Small intestine (tissue), 7 donors: ENCODE results near the gene TECTA. TPM values are rescaled to one million over a fixed set of nuclear protein-coding genes. Genes with fewer than 3 reads are reported as not detected.

ENCODE experiments used
- DNase-seq, 2 donors: peaks; one replicate each; pipeline versions ENCODE4 v3.0.0 to v3.0.0-alpha.2; 2013
- FAIRE-seq: peaks from 2 replicates; lab custom pipeline; 2012; peaks lifted over from hg19 to GRCh38; lab: Jason Lieb, UNC
- H3K27ac ChIP-seq, 3 donors: one replicate each; pipeline ENCODE4 v1.5.1; 2013; ENCODE audit warnings: low read length in 2 of 3, mild to moderate bottlenecking in 2 of 3, control low read depth in 1 of 3, inconsistent platforms in 1 of 3, low read depth in 1 of 3, moderate library complexity in 1 of 3
- H3K27me3 ChIP-seq, 3 donors: one replicate each; pipeline ENCODE4 v1.6.1; 2013; ENCODE audit warnings: low read length in 3 of 3, inconsistent platforms in 1 of 3; ENCODE audit not compliant: control insufficient read depth in 3 of 3, insufficient read depth in 3 of 3
- H3K36me3 ChIP-seq, 3 donors: one replicate each; pipeline ENCODE4 v1.6.1; 2013; ENCODE audit warnings: low read length in 3 of 3, inconsistent platforms in 1 of 3, low read depth in 1 of 3, mild to moderate bottlenecking in 1 of 3, moderate library complexity in 1 of 3; ENCODE audit not compliant: control insufficient read depth in 3 of 3, insufficient read depth in 2 of 3
- H3K4me1 ChIP-seq, 3 donors: one replicate each; pipeline ENCODE4 v1.6.1; 2013; ENCODE audit warnings: low read length in 2 of 3, inconsistent platforms in 1 of 3, low read depth in 1 of 3, mild to moderate bottlenecking in 1 of 3, moderate library complexity in 1 of 3; ENCODE audit not compliant: control insufficient read depth in 3 of 3, insufficient read depth in 2 of 3
- H3K4me3 ChIP-seq, 3 donors: one replicate each; pipeline ENCODE4 v1.5.1; 2013; ENCODE audit warnings: low read length in 3 of 3, control low read depth in 1 of 3, inconsistent platforms in 1 of 3, low read depth in 1 of 3, mild to moderate bottlenecking in 1 of 3, moderate library complexity in 1 of 3
- H3K9me3 ChIP-seq, 2 donors: one replicate each; pipeline ENCODE4 v1.6.1; 2013; ENCODE audit warnings: low read depth in 1 of 2, low read length in 1 of 2; ENCODE audit not compliant: control insufficient read depth in 2 of 2, insufficient read depth in 1 of 2
- WGBS, 3 donors: extraction: QIAGEN DNeasy Blood & Tissue Kit; methylation state at CpG; one replicate each; pipeline ENCODE4 v1.1.7; 2013; 5-methylcytosine and 5-hydroxymethylcytosine counted together
- polyA plus RNA-seq, 4 donors: library from polyadenylated mRNA; stranded (reverse) in 3 of 4; unstranded in 1 of 4; fragments of 200-250 nt in 3 of 4; fragments of 120-200 nt in 1 of 4; gene quantifications; one replicate each; pipeline versions ENCODE4 v1.2.1 to v1.2.3, GENCODE V29; 2013
- donor health status: healthy with polysubstance abuse.
- donor health status: control.
- donor health status: control.
- donor health status: Bipolar disorder and iron deficiency.
- donor health status: healthy.

Gene TECTA
- polyA plus RNA-seq, 4 donors, result 0.21 to 2.9 TPM; not detected in 2

DNA sequence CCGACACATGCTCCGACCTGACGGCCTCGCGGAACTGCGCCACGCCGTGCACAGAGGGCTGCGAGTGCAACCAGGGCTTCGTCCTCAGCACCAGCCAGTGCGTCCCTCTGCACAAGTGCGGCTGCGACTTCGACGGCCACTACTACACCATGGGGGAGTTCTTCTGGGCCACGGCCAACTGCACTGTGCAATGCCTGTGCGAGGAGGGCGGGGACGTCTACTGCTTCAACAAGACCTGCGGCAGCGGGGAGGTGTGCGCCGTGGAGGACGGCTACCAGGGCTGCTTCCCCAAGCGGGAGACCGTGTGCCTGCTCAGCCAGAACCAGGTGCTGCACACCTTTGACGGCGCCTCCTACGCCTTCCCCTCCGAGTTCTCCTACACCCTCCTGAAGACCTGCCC lies 26.8 kb downstream of the TECTA start:
- no peaks in the 10 kb centered on the region for H3K27me3 ChIP-seq
- H3K27ac ChIP-seq, result no peak overlapping the region
- H3K4me1 ChIP-seq, result no peaks in the 10 kb centered on the region
- H3K9me3 ChIP-seq, result no peaks in the 10 kb centered on the region
- no peaks in the 10 kb centered on the region for H3K36me3 ChIP-seq
- no peak overlapping the region for H3K4me3 ChIP-seq
- DNase-seq, result no peak
- FAIRE-seq, result no peak
- WGBS, 3 donors, result 94 to 97% (median 96%) methylated on average over 30 of the region's 30 CpGs

DNA sequence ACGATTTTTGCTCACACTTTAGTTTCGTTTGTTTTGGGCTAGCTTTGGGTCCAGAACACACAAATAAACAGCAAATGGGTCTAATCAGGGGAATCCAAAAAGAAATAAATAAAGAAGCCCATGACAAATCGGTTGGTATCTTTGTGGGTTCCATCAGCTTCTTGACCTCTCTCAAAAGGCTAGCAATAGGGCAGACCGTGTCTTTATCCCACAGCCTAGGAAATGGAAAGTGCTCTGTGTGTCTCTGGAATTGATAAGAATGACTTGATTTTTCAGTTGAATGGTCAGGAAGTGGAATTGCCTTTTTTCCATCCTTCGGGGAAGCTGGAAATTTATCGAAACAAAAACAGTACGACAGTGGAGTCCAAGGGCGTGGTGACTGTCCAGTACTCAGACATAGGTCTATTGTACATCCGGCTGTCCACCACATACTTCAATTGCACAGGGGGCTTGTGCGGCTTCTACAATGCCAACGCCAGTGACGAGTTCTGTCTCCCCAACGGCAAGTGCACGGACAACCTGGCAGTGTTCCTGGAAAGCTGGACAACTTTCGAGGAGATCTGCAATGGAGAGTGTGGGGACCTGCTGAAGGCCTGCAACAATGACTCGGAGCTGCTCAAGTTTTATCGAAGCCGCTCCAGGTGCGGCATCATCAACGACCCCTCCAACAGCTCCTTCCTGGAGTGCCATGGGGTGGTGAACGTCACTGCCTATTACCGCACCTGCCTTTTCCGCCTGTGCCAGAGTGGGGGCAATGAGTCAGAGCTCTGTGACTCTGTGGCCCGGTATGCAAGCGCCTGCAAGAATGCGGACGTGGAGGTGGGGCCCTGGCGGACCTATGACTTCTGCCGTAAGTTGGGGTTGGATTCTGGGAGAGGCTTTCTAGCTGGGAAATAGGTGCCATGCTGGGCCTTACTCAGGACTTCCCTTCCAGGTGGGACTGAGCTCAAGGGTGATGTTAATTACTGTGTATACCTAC lies 28.6 kb downstream of the TECTA start:
- H3K27me3 ChIP-seq, result no peaks in the 10 kb centered on the region
- H3K4me3 ChIP-seq, result no peak overlapping the region
- WGBS, 3 donors, result 93 to 95% (median 93%) methylated on average over 29 of the region's 29 CpGs
- FAIRE-seq (no peak), DNase-seq (no peak)
- no peaks in the 10 kb centered on the region for H3K36me3 ChIP-seq
- H3K27ac ChIP-seq, result no peak overlapping the region
- H3K9me3 ChIP-seq, result no peaks in the 10 kb centered on the region
- no peaks in the 10 kb centered on the region for H3K4me1 ChIP-seq

DNA sequence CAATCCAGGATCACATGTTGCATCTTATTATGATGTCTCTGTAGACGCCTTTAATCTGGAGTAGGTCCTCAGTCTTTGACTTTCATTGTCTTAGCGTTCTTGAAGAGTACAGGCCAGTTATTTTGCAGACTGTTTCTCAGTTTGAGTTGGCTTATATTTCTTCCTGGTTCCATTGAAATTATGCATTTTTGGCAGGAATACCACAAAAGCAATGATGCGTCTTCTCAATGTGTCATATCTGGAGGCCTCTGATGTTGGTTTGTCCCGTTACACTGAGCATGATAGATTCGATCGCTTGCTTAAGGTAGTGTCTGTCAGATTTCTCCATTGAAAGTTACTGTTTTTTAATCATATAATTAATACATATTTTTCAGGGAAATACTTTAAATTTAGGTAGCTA lies 30.6 kb downstream of the TECTA start:
- 84 to 93% (median 89%) methylated on average over 6 of the region's 6 CpGs for WGBS, 3 donors
- H3K27me3 ChIP-seq, result no peaks in the 10 kb centered on the region
- no peak overlapping the region for H3K4me3 ChIP-seq
- FAIRE-seq (no peak), DNase-seq (no peak)
- H3K27ac ChIP-seq, result no peak overlapping the region
- no peaks in the 10 kb centered on the region for H3K4me1 ChIP-seq
- H3K9me3 ChIP-seq, result no peaks in the 10 kb centered on the region
- H3K36me3 ChIP-seq, result no peaks in the 10 kb centered on the region

DNA sequence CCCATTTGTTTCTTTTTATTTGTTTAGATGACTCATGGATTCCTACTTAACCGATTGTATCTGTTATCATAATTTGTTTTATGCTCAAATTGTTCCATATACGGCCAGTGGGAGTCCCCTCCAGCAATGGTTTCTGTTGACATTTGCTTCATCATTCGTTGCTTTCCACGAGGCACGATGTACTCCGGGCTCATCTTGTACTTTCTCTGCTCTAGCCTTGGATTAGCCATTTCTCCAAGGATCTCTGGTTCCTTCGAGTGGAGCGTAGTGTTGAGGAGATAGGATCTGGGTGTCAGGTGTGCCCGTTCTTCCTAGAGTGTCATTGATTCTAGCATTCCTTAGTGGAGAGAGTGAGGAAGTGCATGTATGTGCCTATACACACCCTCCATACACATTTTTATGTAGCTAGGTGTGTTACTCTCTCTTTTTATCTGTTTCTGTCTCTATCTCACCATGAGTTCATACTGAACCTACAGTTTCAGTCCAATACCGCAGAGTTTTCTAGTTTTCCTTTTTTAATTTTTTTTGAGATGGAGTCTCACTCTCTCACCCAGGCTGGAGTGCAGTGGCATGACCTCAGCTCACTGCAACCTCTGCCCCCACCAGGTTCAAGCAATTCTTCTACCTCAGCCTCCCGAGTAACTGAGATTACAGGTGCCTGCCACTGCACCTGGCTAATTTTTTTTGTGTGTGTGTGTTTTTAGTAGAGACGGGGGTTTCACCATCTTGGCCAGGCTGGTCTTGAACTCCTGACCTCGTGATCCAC lies 31.4 kb downstream of the TECTA start:
- H3K36me3 ChIP-seq, result no peaks in the 10 kb centered on the region
- WGBS, 3 donors, result 66 to 73% (median 69%) methylated on average over 13 of the region's 13 CpGs
- no peak for FAIRE-seq

DNA sequence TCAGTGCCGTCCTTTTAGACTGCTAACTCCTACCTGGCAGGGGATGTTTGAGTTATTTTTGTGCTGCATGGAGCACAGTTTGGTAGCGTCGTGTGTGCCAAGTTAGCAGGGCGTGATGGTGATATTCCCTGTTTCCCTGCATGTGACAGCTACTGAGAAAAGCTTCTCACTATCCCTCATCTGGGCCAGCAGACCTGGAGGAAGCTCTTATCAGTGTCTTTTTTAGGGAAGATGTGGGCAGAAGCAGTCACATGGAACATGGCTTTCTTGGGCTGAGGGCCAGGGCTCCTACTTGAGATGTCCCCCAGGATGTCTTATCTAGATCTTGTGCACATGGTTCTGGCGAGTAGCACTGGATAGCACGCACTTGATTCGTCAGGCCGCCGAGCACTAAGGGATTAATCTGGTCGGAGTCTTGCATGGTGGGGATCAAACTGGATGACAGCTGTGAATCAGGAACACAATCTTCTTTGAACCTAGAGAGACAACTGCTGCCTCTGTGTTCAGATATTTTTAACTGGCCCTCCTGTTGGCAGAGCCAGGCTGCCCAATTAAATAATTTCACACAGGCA lies 33.8 kb downstream of the TECTA start:
- Histone ChIP-seq H3K27ac (no peak overlapping the region), H3K27me3 (no peaks in the 10 kb centered on the region), H3K4me1 (no peaks in the 10 kb centered on the region), H3K36me3 (no peaks in the 10 kb centered on the region), H3K4me3 (no peak overlapping the region), H3K9me3 (no peaks in the 10 kb centered on the region)
- 79 to 85% (median 83%) methylated on average over 10 of the region's 10 CpGs for WGBS, 3 donors
- FAIRE-seq (no peak), DNase-seq (no peak)

More for the DNA sequence above, 31.4 kb downstream of the TECTA start:
- no peaks in the 10 kb centered on the region for H3K27me3 ChIP-seq
- no peaks in the 10 kb centered on the region for H3K9me3 ChIP-seq
- H3K27ac ChIP-seq, result no peak overlapping the region
- DNase-seq, result no peak
- no peak overlapping the region for H3K4me3 ChIP-seq
- H3K4me1 ChIP-seq, result no peaks in the 10 kb centered on the region

DNA sequence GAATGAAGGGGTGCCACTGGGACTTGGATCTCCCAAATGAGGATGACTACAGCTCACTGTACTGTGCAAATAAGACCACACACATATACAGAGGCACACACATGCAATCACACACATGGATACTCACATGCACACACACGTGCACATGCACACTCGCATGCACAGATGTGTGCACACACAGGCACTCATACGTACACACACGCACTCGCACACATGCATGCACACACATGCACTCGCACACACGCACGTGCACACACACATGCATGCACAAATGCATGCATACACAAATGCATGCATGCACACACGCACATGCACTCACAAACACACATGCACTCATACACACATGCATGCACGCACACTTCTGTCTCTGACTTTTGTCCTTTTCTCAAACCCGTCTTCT lies 36.0 kb downstream of the TECTA start:
- Histone ChIP-seq H3K27me3 (no peaks in the 10 kb centered on the region), H3K9me3 (no peaks in the 10 kb centered on the region), H3K36me3 (no peaks in the 10 kb centered on the region), H3K27ac (no peak overlapping the region), H3K4me1 (no peaks in the 10 kb centered on the region), H3K4me3 (no peak overlapping the region)
- WGBS, 3 donors, result 82 to 91% (median 87%) methylated on average over 11 of the region's 11 CpGs
- FAIRE-seq, result no peak
- DNase-seq, result no peak

DNA sequence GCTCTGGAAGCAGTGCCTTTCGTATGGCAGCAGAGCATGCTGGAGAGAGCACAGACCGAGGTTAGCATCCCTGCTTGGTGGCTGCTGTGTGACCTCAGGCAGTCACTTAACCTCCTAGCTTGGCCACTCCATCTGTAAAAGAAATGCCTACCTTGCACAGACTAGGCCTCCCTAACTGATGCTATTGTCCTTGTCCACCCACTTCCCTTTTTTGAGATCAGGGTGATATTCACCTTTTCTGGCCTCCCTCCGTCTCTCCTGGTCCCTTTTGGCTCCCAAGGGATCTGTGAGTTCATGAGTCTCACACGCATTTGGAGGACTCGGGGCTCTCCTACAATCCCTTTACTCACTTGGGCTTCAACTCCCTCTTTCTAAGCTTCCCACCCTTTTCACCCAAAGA lies 37.2 kb downstream of the TECTA start:
- no peaks in the 10 kb centered on the region for H3K36me3 ChIP-seq
- no peaks in the 10 kb centered on the region for H3K9me3 ChIP-seq
- WGBS, 3 donors, result 87 to 91% (median 89%) methylated on average over 5 of the region's 5 CpGs
- H3K27me3 ChIP-seq, result no peaks in the 10 kb centered on the region
- no peak overlapping the region for H3K27ac ChIP-seq
- no peak overlapping the region for H3K4me3 ChIP-seq
- FAIRE-seq (no peak), DNase-seq (no peak)
- H3K4me1 ChIP-seq, result no peaks in the 10 kb centered on the region

DNA sequence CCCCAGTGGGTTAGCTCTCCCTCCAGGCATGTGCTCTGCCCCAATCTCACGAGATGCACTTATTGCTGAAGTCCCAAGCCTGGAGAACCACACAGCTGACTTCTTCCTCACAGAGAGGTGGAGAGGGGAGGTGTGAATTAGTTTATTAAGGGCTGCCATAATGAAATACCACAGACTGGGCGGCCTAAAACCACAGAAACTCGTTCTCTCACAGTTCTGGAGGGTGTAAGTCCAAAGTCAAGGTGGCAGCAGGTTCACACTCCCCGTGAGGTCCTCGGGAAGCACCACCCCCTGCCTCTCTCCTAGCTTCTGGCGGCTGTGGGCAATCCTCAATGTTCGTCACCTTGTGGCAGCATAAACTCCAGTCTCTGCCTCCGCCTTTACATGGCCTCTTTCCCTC lies 39.3 kb downstream of the TECTA start:
- no peak overlapping the region for H3K4me3 ChIP-seq
- DNase-seq (no peak), FAIRE-seq (no peak)
- no peaks in the 10 kb centered on the region for H3K36me3 ChIP-seq
- no peaks in the 10 kb centered on the region for H3K27me3 ChIP-seq
- no peaks in the 10 kb centered on the region for H3K4me1 ChIP-seq
- no peaks in the 10 kb centered on the region for H3K9me3 ChIP-seq
- 49 to 63% (median 58%) methylated on average over 8 of the region's 8 CpGs for WGBS, 3 donors
- H3K27ac ChIP-seq, result no peak overlapping the region
